Lung (tissue), 12 donors: Measurements from ENCODE around the gene ENTHD1. TPM values are rescaled to one million over a fixed set of nuclear protein-coding genes. Genes with fewer than 3 reads are reported as not detected.

Experiments
- ATAC-seq: fragments of 200-7000 bp; cut with Tn5 transposase; one replicate; pipeline ENCODE4 v1.9.1; 2020; ENCODE audit warnings: moderate number of reproducible peaks; ENCODE audit not compliant: insufficient read depth, low FRiP score
- DNase-seq, 3 donors: peaks; one replicate each; pipeline ENCODE4 v3.0.0-alpha.2; 2013 to 2017
- H3K27ac ChIP-seq, 2 donors: one replicate each; pipeline ENCODE4 v1.5.1; 2013; ENCODE audit warnings: mild to moderate bottlenecking in 2 of 2, moderate library complexity in 2 of 2, control low read depth in 1 of 2, inconsistent platforms in 1 of 2, low read depth in 1 of 2, low read length in 1 of 2
- H3K27me3 ChIP-seq, 3 donors: one replicate each; pipeline ENCODE4 v1.5.1; 2013; ENCODE audit warnings: low read length in 2 of 3; ENCODE audit not compliant: control insufficient read depth in 3 of 3, insufficient read depth in 3 of 3
- H3K36me3 ChIP-seq, 4 donors: one replicate each; pipeline ENCODE4 v1.5.1; 2013; ENCODE audit warnings: low read length in 4 of 4, mild to moderate bottlenecking in 1 of 4, moderate library complexity in 1 of 4; ENCODE audit not compliant: control insufficient read depth in 4 of 4, insufficient read depth in 4 of 4
- H3K4me1 ChIP-seq, 5 donors: one replicate each; pipeline ENCODE4 v1.5.1; 2013; ENCODE audit warnings: low read length in 5 of 5, mild to moderate bottlenecking in 2 of 5, moderate library complexity in 1 of 5; ENCODE audit not compliant: control insufficient read depth in 5 of 5, insufficient read depth in 5 of 5
- H3K4me3 ChIP-seq: one replicate; pipeline ENCODE4 v1.5.1; 2013; ENCODE audit warnings: mild to moderate bottlenecking, control low read depth, moderate library complexity
- H3K9ac ChIP-seq, 2 donors: one replicate each; pipeline ENCODE4 v1.5.1; 2013; ENCODE audit warnings: low read length in 2 of 2, control low read depth in 1 of 2; ENCODE audit not compliant: insufficient read depth in 1 of 2
- H3K9me3 ChIP-seq, 4 donors: one replicate each; pipeline ENCODE4 v1.5.1; 2013; ENCODE audit warnings: low read length in 3 of 4, mild to moderate bottlenecking in 1 of 4, moderate library complexity in 1 of 4; ENCODE audit not compliant: control insufficient read depth in 4 of 4, insufficient read depth in 3 of 4
- CTCF ChIP-seq: IDR thresholded peaks from 2 replicates; pipeline ENCODE4 v1.5.1; 2012; ENCODE audit warnings: mild to moderate bottlenecking; ENCODE audit errors: control extremely low read depth, extremely low read depth
- WGBS, 2 donors: extraction: QIAGEN DNeasy Blood & Tissue Kit; methylation state at CpG; one replicate each; pipeline ENCODE4 v1.1.7; 2013; 5-methylcytosine and 5-hydroxymethylcytosine counted together
- polyA plus RNA-seq, 2 donors: library from polyadenylated mRNA; stranded (reverse); fragments of 200-250 nt; gene quantifications; one replicate each; pipeline ENCODE4 v1.2.1, GENCODE V29; 2013
- total RNA-seq, 2 donors: library from RNA; depleted of rRNA in 1 of 2; stranded (reverse); fragments of >200 nt in 1 of 2; gene quantifications; one replicate each; pipeline ENCODE4 v1.2.1, GENCODE V29; 2014 to 2021
- donor health status: control.
- donor health status: control.
- donor health status: Bipolar disorder and iron deficiency.
- donor health status: healthy.
- donor health status: DM: yes; HTN: yes; CAD: no.

The ENTHD1 gene
- total and polyA plus RNA-seq, 4 donors = 0.04 to 0.15 TPM; not detected in 2

DNA sequence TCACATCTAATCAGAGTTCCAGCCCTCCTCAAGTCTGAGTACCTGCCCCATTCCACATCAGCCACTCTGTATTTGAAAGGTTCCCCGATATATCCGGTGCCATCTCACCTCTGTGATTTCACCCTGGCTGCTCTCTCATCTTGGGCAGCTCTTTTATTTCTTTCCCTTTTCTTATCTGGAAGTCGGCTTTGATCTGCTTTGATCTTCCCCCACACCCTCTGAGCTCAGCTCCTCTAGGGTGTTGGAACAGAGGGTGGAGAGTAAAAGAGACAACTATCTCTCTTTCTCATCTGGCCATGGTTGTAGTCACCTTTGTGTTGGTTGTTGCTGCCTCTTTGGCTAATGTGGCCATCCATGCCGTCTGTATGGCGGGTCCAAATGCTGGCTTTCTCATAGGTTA is 108.3 kb downstream of the ENTHD1 start:
- no peaks in the 10 kb centered on the region for H3K36me3 ChIP-seq
- no peak overlapping the region for H3K27ac ChIP-seq
- H3K9ac ChIP-seq = no peak overlapping the region
- H3K27me3 ChIP-seq = peaks cover 0 to 18% (median 9%) of the 10 kb centered on the region in 3 donors
- H3K4me1 ChIP-seq = no peaks in the 10 kb centered on the region
- no peak for TF ChIP-seq CTCF
- 48 to 67% methylated on average over 5 of the region's 5 CpGs for WGBS, 2 donors
- ATAC-seq (no peak), DNase-seq (no peak)
- H3K4me3 ChIP-seq = no peak overlapping the region
- H3K9me3 ChIP-seq = no peaks in the 10 kb centered on the region

DNA sequence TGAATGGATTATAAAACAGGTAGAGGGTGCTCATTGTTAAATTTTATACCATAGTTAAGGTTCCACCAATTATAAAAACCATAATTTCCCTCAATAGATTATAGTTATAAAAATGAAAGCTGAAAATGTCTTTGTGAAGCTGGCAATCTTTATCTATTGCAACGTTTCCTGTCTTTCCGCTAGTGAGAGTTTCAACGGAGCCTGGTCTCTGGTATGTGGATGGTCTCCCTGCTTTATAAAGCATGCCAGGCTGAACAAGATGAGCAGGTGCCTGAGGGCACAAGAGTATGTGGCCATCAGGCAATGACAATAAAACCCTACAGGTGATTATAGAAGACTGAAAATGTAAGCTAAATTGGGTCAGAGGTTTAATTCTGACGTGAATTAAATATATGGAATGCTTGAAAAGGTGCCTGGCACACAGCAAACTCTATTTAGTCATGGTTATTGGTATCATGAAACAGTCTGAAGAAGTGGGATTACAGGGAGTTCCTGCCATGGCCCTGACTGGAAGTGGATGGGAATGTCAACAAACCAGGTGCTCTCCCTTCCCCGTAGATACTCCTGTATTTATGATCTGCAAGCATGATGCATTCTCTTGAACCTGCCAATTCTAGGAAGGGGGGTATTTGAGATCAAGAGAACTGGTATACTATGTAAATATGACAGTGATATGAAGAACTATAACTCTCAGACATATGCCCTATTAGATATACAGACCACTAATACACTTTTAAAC is 115.7 kb downstream of the ENTHD1 start:
- no peak overlapping the region for H3K9ac ChIP-seq
- no peak overlapping the region for H3K27ac ChIP-seq
- TF ChIP-seq CTCF = no peak
- H3K4me3 ChIP-seq = no peak overlapping the region
- 41 to 45% methylated on average over 5 of the region's 5 CpGs for WGBS, 2 donors
- no peaks in the 10 kb centered on the region for H3K36me3 ChIP-seq
- H3K4me1 ChIP-seq = peaks cover 0 to 4% (median 0%) of the 10 kb centered on the region in 5 donors
- H3K27me3 ChIP-seq = peaks cover 0 to 16% (median 2%) of the 10 kb centered on the region in 3 donors
- H3K9me3 ChIP-seq = no peaks in the 10 kb centered on the region
- DNase-seq (no peak), ATAC-seq (no peak)

GRCh38 chr22:39776295-39777009 is 117.1 kb downstream of the ENTHD1 start:
- H3K9me3 ChIP-seq = peaks cover 0 to 2% (median 0%) of the 10 kb centered on the region in 4 donors
- 56 to 70% methylated on average over 2 of the region's 2 CpGs for WGBS, 2 donors
- DNase-seq (no peak), ATAC-seq (no peak)
- H3K9ac ChIP-seq = no peak overlapping the region
- peaks cover 0 to 4% (median 0%) of the 10 kb centered on the region in 5 donors for H3K4me1 ChIP-seq
- TF ChIP-seq CTCF = no peak
- H3K27ac ChIP-seq = no peak overlapping the region
- no peaks in the 10 kb centered on the region for H3K36me3 ChIP-seq
- no peak overlapping the region for H3K4me3 ChIP-seq
- H3K27me3 ChIP-seq = peaks cover 0 to 11% (median 0%) of the 10 kb centered on the region in 3 donors
